ENCODE results near the gene CACNG4. TPM values are rescaled to one million over a fixed set of nuclear protein-coding genes. Genes with fewer than 3 reads are reported as not detected.

The CACNG4 gene
- total and polyA plus RNA-seq, 2 experiments from 2014 or later, result 1.6 to 4.1 TPM

DNA sequence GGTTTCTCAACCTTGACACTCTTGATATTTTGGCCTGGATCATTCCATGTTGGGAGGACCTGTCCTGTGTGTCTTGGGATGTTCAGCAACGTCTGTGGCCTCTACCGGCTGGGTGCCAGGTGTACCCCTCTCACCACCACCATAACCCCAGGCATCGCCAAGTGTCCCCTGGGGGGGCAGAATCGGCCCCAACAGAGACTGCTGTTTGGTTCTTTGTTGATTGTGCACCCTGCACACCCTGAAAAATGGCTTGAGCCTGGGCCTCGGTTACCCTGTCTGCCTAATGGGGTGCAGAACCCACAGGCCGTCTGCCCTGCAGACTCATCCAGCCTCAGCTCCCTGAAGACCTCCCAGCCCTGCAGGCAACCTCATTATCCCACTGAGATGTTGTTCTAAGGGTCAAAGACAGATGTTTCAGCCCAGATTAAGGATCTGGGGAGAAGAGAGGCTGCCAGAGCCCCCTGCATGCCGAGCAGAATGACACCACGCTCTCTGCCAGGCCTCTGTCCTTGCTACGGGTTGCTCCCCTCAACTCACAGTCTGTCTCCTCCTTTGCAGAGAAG is 89.0 kb downstream of the CACNG4 start:
- Histone ChIP-seq H3K4me2 (no peak overlapping the region), H3K9me2 (ENCODE audit: insufficient read depth) (no peaks in the 10 kb centered on the region), H3K27me3 (ENCODE audit: insufficient read depth) (no peaks in the 10 kb centered on the region), H2AFZ (no peak overlapping the region), H3F3A (replicated peaks; ENCODE audit: low read depth) (no peaks in the 10 kb centered on the region), H3K4me3 (no peak overlapping the region), H3K27ac (ENCODE audit: low read depth) (no peak overlapping the region), H3K79me2 (replicated peaks; ENCODE audit: insufficient read depth) (no peaks in the 10 kb centered on the region), H4K20me1 (replicated peaks; ENCODE audit: insufficient read depth) (no peaks in the 10 kb centered on the region), H3K4me1 (ENCODE audit: insufficient read depth) (no peaks in the 10 kb centered on the region), H3K36me3 (ENCODE audit: insufficient read depth) (0 out of 2 replicates have a peak, but pooled peaks cover 1% of the 10 kb centered on the region)
- no peak for TF ChIP-seq POLR2AphosphoS5 (IDR thresholded peaks at IDR 0.05; ENCODE audit: low read depth)
- TF ChIP-seq, protein P1, sequence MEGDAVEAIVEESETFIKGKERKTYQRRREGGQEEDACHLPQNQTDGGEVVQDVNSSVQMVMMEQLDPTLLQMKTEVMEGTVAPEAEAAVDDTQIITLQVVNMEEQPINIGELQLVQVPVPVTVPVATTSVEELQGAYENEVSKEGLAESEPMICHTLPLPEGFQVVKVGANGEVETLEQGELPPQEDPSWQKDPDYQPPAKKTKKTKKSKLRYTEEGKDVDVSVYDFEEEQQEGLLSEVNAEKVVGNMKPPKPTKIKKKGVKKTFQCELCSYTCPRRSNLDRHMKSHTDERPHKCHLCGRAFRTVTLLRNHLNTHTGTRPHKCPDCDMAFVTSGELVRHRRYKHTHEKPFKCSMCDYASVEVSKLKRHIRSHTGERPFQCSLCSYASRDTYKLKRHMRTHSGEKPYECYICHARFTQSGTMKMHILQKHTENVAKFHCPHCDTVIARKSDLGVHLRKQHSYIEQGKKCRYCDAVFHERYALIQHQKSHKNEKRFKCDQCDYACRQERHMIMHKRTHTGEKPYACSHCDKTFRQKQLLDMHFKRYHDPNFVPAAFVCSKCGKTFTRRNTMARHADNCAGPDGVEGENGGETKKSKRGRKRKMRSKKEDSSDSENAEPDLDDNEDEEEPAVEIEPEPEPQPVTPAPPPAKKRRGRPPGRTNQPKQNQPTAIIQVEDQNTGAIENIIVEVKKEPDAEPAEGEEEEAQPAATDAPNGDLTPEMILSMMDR (conservative IDR thresholded peaks at IDR 0.05; ENCODE audit: low read depth in 2 of 2), result no peak
- TF ChIP-seq, protein P2, sequence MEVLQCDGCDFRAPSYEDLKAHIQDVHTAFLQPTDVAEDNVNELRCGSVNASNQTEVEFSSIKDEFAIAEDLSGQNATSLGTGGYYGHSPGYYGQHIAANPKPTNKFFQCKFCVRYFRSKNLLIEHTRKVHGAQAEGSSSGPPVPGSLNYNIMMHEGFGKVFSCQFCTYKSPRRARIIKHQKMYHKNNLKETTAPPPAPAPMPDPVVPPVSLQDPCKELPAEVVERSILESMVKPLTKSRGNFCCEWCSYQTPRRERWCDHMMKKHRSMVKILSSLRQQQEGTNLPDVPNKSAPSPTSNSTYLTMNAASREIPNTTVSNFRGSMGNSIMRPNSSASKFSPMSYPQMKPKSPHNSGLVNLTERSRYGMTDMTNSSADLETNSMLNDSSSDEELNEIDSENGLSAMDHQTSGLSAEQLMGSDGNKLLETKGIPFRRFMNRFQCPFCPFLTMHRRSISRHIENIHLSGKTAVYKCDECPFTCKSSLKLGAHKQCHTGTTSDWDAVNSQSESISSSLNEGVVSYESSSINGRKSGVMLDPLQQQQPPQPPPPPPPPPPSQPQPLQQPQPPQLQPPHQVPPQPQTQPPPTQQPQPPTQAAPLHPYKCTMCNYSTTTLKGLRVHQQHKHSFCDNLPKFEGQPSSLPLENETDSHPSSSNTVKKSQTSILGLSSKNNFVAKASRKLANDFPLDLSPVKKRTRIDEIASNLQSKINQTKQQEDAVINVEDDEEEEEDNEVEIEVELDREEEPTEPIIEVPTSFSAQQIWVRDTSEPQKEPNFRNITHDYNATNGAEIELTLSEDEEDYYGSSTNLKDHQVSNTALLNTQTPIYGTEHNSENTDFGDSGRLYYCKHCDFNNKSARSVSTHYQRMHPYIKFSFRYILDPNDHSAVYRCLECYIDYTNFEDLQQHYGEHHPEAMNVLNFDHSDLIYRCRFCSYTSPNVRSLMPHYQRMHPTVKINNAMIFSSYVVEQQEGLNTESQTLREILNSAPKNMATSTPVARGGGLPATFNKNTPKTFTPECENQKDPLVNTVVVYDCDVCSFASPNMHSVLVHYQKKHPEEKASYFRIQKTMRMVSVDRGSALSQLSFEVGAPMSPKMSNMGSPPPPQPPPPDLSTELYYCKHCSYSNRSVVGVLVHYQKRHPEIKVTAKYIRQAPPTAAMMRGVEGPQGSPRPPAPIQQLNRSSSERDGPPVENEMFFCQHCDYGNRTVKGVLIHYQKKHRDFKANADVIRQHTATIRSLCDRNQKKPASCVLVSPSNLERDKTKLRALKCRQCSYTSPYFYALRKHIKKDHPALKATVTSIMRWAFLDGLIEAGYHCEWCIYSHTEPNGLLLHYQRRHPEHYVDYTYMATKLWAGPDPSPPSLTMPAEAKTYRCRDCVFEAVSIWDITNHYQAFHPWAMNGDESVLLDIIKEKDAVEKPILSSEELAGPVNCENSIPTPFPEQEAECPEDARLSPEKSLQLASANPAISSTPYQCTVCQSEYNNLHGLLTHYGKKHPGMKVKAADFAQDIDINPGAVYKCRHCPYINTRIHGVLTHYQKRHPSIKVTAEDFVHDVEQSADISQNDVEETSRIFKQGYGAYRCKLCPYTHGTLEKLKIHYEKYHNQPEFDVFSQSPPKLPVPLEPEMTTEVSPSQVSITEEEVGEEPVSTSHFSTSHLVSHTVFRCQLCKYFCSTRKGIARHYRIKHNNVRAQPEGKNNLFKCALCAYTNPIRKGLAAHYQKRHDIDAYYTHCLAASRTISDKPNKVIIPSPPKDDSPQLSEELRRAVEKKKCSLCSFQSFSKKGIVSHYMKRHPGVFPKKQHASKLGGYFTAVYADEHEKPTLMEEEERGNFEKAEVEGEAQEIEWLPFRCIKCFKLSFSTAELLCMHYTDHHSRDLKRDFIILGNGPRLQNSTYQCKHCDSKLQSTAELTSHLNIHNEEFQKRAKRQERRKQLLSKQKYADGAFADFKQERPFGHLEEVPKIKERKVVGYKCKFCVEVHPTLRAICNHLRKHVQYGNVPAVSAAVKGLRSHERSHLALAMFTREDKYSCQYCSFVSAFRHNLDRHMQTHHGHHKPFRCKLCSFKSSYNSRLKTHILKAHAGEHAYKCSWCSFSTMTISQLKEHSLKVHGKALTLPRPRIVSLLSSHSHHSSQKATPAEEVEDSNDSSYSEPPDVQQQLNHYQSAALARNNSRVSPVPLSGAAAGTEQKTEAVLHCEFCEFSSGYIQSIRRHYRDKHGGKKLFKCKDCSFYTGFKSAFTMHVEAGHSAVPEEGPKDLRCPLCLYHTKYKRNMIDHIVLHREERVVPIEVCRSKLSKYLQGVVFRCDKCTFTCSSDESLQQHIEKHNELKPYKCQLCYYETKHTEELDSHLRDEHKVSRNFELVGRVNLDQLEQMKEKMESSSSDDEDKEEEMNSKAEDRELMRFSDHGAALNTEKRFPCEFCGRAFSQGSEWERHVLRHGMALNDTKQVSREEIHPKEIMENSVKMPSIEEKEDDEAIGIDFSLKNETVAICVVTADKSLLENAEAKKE (CRISPR knock-in tag; IDR thresholded peaks at IDR 0.05), result no peak
- no peak for TF ChIP-seq STAT1 (IDR thresholded peaks at IDR 0.05; ENCODE audit: unreplicated experiment)
- no peak for TF ChIP-seq JUNB (IDR thresholded peaks at IDR 0.05; ENCODE audit: unreplicated experiment)
- no peak for TF ChIP-seq ZNF331 (CRISPR knock-in tag; IDR thresholded peaks at IDR 0.05; ENCODE audit: low read depth)
- TF ChIP-seq, protein P3, sequence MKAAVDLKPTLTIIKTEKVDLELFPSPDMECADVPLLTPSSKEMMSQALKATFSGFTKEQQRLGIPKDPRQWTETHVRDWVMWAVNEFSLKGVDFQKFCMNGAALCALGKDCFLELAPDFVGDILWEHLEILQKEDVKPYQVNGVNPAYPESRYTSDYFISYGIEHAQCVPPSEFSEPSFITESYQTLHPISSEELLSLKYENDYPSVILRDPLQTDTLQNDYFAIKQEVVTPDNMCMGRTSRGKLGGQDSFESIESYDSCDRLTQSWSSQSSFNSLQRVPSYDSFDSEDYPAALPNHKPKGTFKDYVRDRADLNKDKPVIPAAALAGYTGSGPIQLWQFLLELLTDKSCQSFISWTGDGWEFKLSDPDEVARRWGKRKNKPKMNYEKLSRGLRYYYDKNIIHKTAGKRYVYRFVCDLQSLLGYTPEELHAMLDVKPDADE (IDR thresholded peaks at IDR 0.05), result no peak
- TF ChIP-seq EZH2 (IDR thresholded peaks at IDR 0.05; ENCODE audit: low read depth, unreplicated experiment), result no peak
- no peak for TF ChIP-seq EZH2phosphoT487 (IDR thresholded peaks at IDR 0.05; ENCODE audit: unreplicated experiment)
- TF ChIP-seq NANOG (IDR thresholded peaks at IDR 0.05; ENCODE audit: borderline replicate concordance), result no peak
- TF ChIP-seq CREB1 (CRISPR knock-in tag; IDR thresholded peaks at IDR 0.05; ENCODE audit: low read depth), result no peak
- TF ChIP-seq, protein P4, sequence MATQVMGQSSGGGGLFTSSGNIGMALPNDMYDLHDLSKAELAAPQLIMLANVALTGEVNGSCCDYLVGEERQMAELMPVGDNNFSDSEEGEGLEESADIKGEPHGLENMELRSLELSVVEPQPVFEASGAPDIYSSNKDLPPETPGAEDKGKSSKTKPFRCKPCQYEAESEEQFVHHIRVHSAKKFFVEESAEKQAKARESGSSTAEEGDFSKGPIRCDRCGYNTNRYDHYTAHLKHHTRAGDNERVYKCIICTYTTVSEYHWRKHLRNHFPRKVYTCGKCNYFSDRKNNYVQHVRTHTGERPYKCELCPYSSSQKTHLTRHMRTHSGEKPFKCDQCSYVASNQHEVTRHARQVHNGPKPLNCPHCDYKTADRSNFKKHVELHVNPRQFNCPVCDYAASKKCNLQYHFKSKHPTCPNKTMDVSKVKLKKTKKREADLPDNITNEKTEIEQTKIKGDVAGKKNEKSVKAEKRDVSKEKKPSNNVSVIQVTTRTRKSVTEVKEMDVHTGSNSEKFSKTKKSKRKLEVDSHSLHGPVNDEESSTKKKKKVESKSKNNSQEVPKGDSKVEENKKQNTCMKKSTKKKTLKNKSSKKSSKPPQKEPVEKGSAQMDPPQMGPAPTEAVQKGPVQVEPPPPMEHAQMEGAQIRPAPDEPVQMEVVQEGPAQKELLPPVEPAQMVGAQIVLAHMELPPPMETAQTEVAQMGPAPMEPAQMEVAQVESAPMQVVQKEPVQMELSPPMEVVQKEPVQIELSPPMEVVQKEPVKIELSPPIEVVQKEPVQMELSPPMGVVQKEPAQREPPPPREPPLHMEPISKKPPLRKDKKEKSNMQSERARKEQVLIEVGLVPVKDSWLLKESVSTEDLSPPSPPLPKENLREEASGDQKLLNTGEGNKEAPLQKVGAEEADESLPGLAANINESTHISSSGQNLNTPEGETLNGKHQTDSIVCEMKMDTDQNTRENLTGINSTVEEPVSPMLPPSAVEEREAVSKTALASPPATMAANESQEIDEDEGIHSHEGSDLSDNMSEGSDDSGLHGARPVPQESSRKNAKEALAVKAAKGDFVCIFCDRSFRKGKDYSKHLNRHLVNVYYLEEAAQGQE (IDR thresholded peaks at IDR 0.05; ENCODE audit: unreplicated experiment), result no peak
- TF ChIP-seq ZNF114 (CRISPR knock-in tag; IDR thresholded peaks at IDR 0.05), result no peak
- Mint-ChIP-seq H3K27me3 (ENCODE audit: insufficient read depth, low read depth, poor library complexity) (peaks cover 4% of the 10 kb centered on the region), H3K27ac (no peak overlapping the region), H3K36me3 (ENCODE audit: low read depth) (peaks cover 3% of the 10 kb centered on the region; the same call in 1 of the 3 replicates), H3K9me3 (peaks cover 12% of the 10 kb centered on the region), H3K4me3 (no peak overlapping the region), H3K4me1 (no peaks in the 10 kb centered on the region)
- DNase-seq (ENCODE audit: low spot score) (no peak), ATAC-seq (no peak)

All from GM23338 (cell line).